ENCODE data around the gene RNU2-1. TPM values are rescaled to one million over a fixed set of nuclear protein-coding genes. Genes with fewer than 3 reads are reported as not detected.
A peak's percentile ranks its signal among the peaks of the same experiment; 100 is the strongest.

RNU2-1 gene
- total RNA-seq, 1 donor = not detected

GRCh38 chr17:43220511-43221125 lies 13.2 kb downstream of the RNU2-1 start:
- TF ChIP-seq CTCF (IDR thresholded peaks at IDR 0.05; ENCODE audit: extremely low read depth, low read depth, low read length) = no peak
- H4K20me1 ChIP-seq (ENCODE audit: insufficient read depth, low read length) = no peaks in the 10 kb centered on the region
- H3K4me2 ChIP-seq (ENCODE audit: insufficient read depth, low read length) = no peak overlapping the region
- no peak overlapping the region for H2AFZ ChIP-seq (ENCODE audit: low read length)
- H3K79me2 ChIP-seq (ENCODE audit: insufficient read depth, low read length) = no peaks in the 10 kb centered on the region
- no peak for DNase-seq (ENCODE audit: insufficient read length, low spot score, missing footprints)
- H3K36me3 ChIP-seq (ENCODE audit: insufficient read depth, low read length) = peaks cover 60% of the 10 kb centered on the region
- no peak overlapping the region for H3K4me3 ChIP-seq (ENCODE audit: insufficient read depth, low read length)
- H3K9me3 ChIP-seq (ENCODE audit: low read depth, low read length) = no peaks in the 10 kb centered on the region
- H3K4me1 ChIP-seq (ENCODE audit: insufficient read depth, low read length) = no peaks in the 10 kb centered on the region
- H3K27ac ChIP-seq (ENCODE audit: low read depth, low read length) = no peak overlapping the region
- no peaks in the 10 kb centered on the region for H3K27me3 ChIP-seq (ENCODE audit: insufficient read depth, low read length)

- peaks cover 64% of the 10 kb centered on the region for H3K36me3 ChIP-seq (ENCODE audit: insufficient read depth, low read length)
These were observed 13.9 kb downstream of the RNU2-1 start for GRCh38 chr17:43219746-43220380.

GRCh38 chr17:43219001-43219400 lies 14.8 kb downstream of the RNU2-1 start:
- H3K4me3 ChIP-seq (ENCODE audit: insufficient read depth, low read length) = no peak overlapping the region
- peak; percentile 29 for DNase-seq (ENCODE audit: insufficient read length, low spot score, missing footprints)
- no peaks in the 10 kb centered on the region for H3K9me3 ChIP-seq (ENCODE audit: low read depth, low read length)
- no peaks in the 10 kb centered on the region for H3K4me1 ChIP-seq (ENCODE audit: insufficient read depth, low read length)
- H3K27me3 ChIP-seq (ENCODE audit: insufficient read depth, low read length) = no peaks in the 10 kb centered on the region
- no peak overlapping the region for H3K4me2 ChIP-seq (ENCODE audit: insufficient read depth, low read length)
- no peaks in the 10 kb centered on the region for H4K20me1 ChIP-seq (ENCODE audit: insufficient read depth, low read length)
- no peaks in the 10 kb centered on the region for H3K79me2 ChIP-seq (ENCODE audit: insufficient read depth, low read length)
- no peak for TF ChIP-seq CTCF (IDR thresholded peaks at IDR 0.05; ENCODE audit: extremely low read depth, low read depth, low read length)
- no peak overlapping the region for H2AFZ ChIP-seq (ENCODE audit: low read length)
- no peak overlapping the region for H3K27ac ChIP-seq (ENCODE audit: low read depth, low read length)
- H3K36me3 ChIP-seq (ENCODE audit: insufficient read depth, low read length) = peaks cover 62% of the 10 kb centered on the region

More at GRCh38 chr17:43219746-43220380, 13.9 kb downstream of the RNU2-1 start:
- Histone ChIP-seq H4K20me1 (ENCODE audit: insufficient read depth, low read length) (no peaks in the 10 kb centered on the region), H3K4me3 (ENCODE audit: insufficient read depth, low read length) (no peak overlapping the region), H3K4me1 (ENCODE audit: insufficient read depth, low read length) (no peaks in the 10 kb centered on the region), H3K27ac (ENCODE audit: low read depth, low read length) (no peak overlapping the region), H3K4me2 (ENCODE audit: insufficient read depth, low read length) (no peak overlapping the region), H2AFZ (ENCODE audit: low read length) (no peak overlapping the region), H3K27me3 (ENCODE audit: insufficient read depth, low read length) (no peaks in the 10 kb centered on the region), H3K79me2 (ENCODE audit: insufficient read depth, low read length) (no peaks in the 10 kb centered on the region), H3K9me3 (ENCODE audit: low read depth, low read length) (no peaks in the 10 kb centered on the region)
- TF ChIP-seq CTCF (IDR thresholded peaks at IDR 0.05; ENCODE audit: extremely low read depth, low read depth, low read length) = no peak
- DNase-seq (ENCODE audit: insufficient read length, low spot score, missing footprints) = no peak

- H3K36me3 ChIP-seq (ENCODE audit: insufficient read depth, low read length) = peaks cover 71% of the 10 kb centered on the region
- H3K9me3 ChIP-seq (ENCODE audit: low read depth, low read length) = no peaks in the 10 kb centered on the region
- peaks cover 12% of the 10 kb centered on the region for H3K79me2 ChIP-seq (ENCODE audit: insufficient read depth, low read length)
- H3K27me3 ChIP-seq (ENCODE audit: insufficient read depth, low read length) = no peaks in the 10 kb centered on the region
- DNase-seq (ENCODE audit: insufficient read length, low spot score, missing footprints) = peak; percentile 18
- H3K4me2 ChIP-seq (ENCODE audit: insufficient read depth, low read length) = no peak overlapping the region
- no peak overlapping the region for H3K4me3 ChIP-seq (ENCODE audit: insufficient read depth, low read length)
- no peaks in the 10 kb centered on the region for H4K20me1 ChIP-seq (ENCODE audit: insufficient read depth, low read length)
- TF ChIP-seq CTCF (IDR thresholded peaks at IDR 0.05; ENCODE audit: extremely low read depth, low read depth, low read length) = no peak
- H3K4me1 ChIP-seq (ENCODE audit: insufficient read depth, low read length) = peaks cover 10% of the 10 kb centered on the region
- no peak overlapping the region for H3K27ac ChIP-seq (ENCODE audit: low read depth, low read length)
- no peak overlapping the region for H2AFZ ChIP-seq (ENCODE audit: low read length)
These were observed 16.1 kb downstream of the RNU2-1 start for GRCh38 chr17:43217614-43218087.

All from osteoblast (primary cell).